Measurements from ENCODE around the gene RGS9. TPM values are rescaled to one million over a fixed set of nuclear protein-coding genes. Genes with fewer than 3 reads are reported as not detected.

RGS9 gene
- total and polyA plus RNA-seq, 4 donors: 2.1 to 10.6 (median 3.3) TPM

DNA sequence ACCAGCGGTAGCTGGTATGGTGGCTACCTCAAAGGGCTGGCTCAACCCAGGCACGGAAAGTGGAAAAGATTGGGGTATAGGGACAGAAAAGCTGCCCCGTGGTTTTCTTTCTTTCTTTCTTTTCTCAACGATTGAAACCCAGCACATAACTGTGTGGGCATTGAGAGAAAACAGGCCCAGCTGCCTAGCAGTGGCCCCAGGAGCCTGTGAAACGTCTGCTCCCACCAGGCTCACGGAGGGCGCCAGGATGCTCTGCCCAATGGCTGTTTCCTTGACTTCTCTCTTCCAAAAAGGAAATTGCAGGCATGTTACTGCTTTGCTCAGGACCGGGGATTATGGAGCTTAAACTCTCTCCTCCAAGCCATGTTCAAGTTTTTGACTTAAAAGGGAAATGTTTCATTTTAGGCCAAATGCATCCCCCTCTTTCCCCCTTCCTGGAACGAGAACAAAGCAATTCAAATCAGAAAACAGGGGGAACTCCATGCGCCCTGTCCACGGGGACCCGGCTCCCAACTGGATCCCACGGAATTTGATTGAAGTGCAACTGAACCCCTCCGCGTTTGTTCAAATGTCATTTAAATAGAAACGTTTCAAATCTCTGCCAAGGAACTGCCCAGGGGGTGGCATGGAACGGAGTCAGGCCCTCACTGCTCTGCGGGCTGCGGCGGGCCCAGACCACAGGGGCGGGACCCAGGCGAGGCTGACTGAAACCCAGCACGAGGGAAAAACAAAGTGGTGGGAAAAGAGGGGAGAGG is 133.5 kb downstream of the RGS9 start:
- Histone ChIP-seq H3K9me3 (ENCODE audit: control insufficient read depth in 4 of 4, insufficient read depth in 3 of 4, low read length in 3 of 4) (peaks cover 0 to 2% (median 0%) of the 10 kb centered on the region in 4 donors), H3K9ac (ENCODE audit: insufficient read depth in 1 of 2, low read length in 2 of 2) (no peak overlapping the region), H3K4me3 (no peak overlapping the region), H3K36me3 (ENCODE audit: control insufficient read depth in 4 of 4, insufficient read depth in 4 of 4, low read length in 4 of 4) (no peaks in the 10 kb centered on the region), H3K27me3 (ENCODE audit: control insufficient read depth in 3 of 3, insufficient read depth in 3 of 3, low read length in 2 of 3) (no peaks in the 10 kb centered on the region), H3K4me1 (ENCODE audit: control insufficient read depth in 5 of 5, insufficient read depth in 5 of 5, low read length in 5 of 5) (peaks cover 0 to 12% (median 1%) of the 10 kb centered on the region in 5 donors), H3K27ac (ENCODE audit: low read depth in 1 of 2, low read length in 1 of 2) (no peak overlapping the region)
- 51% methylated on average over 23 of the region's 23 CpGs for WGBS, 2 donors
- peak in 2 of 3 donors; percentile 71 to 80 for DNase-seq
- no peak for ATAC-seq (ENCODE audit: insufficient read depth, low FRiP score)
- TF ChIP-seq, protein P1, sequence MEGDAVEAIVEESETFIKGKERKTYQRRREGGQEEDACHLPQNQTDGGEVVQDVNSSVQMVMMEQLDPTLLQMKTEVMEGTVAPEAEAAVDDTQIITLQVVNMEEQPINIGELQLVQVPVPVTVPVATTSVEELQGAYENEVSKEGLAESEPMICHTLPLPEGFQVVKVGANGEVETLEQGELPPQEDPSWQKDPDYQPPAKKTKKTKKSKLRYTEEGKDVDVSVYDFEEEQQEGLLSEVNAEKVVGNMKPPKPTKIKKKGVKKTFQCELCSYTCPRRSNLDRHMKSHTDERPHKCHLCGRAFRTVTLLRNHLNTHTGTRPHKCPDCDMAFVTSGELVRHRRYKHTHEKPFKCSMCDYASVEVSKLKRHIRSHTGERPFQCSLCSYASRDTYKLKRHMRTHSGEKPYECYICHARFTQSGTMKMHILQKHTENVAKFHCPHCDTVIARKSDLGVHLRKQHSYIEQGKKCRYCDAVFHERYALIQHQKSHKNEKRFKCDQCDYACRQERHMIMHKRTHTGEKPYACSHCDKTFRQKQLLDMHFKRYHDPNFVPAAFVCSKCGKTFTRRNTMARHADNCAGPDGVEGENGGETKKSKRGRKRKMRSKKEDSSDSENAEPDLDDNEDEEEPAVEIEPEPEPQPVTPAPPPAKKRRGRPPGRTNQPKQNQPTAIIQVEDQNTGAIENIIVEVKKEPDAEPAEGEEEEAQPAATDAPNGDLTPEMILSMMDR (IDR thresholded peaks at IDR 0.05; ENCODE audit: control extremely low read depth, extremely low read depth): no peak

DNA sequence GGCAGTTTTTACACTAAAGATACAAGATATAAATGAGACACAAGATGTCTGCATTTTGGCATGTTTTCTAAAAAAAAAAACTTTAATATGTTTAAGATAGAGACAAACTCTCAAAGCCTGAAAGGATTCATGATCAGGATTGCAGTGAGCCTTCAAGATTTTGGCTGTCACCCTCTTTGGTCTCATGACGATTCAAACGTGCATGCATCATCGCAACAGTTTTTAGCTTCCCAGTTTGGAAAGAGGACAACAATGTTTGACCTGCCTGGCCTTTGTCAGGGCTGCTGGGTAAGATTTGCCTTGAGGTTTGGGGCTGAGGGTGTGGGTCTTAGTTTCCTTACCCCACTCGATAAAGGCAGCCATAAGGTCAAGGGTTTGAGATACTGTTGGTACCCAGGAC is 134.1 kb downstream of the RGS9 start:
- TF ChIP-seq, protein P1 (IDR thresholded peaks at IDR 0.05; ENCODE audit: control extremely low read depth, extremely low read depth): no peak
- Histone ChIP-seq H3K9ac (ENCODE audit: insufficient read depth in 1 of 2, low read length in 2 of 2) (no peak overlapping the region), H3K36me3 (ENCODE audit: control insufficient read depth in 4 of 4, insufficient read depth in 4 of 4, low read length in 4 of 4) (no peaks in the 10 kb centered on the region), H3K27me3 (ENCODE audit: control insufficient read depth in 3 of 3, insufficient read depth in 3 of 3, low read length in 2 of 3) (no peaks in the 10 kb centered on the region), H3K9me3 (ENCODE audit: control insufficient read depth in 4 of 4, insufficient read depth in 3 of 4, low read length in 3 of 4) (no peaks in the 10 kb centered on the region), H3K27ac (ENCODE audit: low read depth in 1 of 2, low read length in 1 of 2) (no peak overlapping the region), H3K4me3 (no peak overlapping the region), H3K4me1 (ENCODE audit: control insufficient read depth in 5 of 5, insufficient read depth in 5 of 5, low read length in 5 of 5) (peaks cover 0 to 12% (median 1%) of the 10 kb centered on the region in 5 donors)
- 78 to 86% methylated on average over 4 of the region's 4 CpGs for WGBS, 2 donors
- DNase-seq (peak in 2 of 3 donors; percentile 65 to 84), ATAC-seq (ENCODE audit: insufficient read depth, low FRiP score) (no peak)

Small RNA genes lying within 50 kb of the gene (small RNA-seq; reads per million reads assigned to genes)
- not detected for gene AC060771.1 (ENCODE audit: low replicate concordance)

Other genes with a start within 250 kb of the RGS9 start
- gene LRRC37A3, start 217.9 kb upstream of the RGS9 start, total RNA-seq: 10 to 100 TPM; 11.9 to 19.7 TPM
- 1 to 10 TPM; 1.1 to 3.4 TPM for gene LRRC37A3, start 217.9 kb upstream of the RGS9 start, polyA plus RNA-seq
- gene GNA13, start 80.6 kb upstream of the RGS9 start, total RNA-seq: 10 to 100 TPM; 40.1 to 93.4 TPM
- 10 to 100 TPM; 15.0 to 32.7 TPM for gene GNA13, start 80.6 kb upstream of the RGS9 start, polyA plus RNA-seq

All from lung (tissue), 13 donors.